ENCODE data around the gene TPRKB.

DNA sequence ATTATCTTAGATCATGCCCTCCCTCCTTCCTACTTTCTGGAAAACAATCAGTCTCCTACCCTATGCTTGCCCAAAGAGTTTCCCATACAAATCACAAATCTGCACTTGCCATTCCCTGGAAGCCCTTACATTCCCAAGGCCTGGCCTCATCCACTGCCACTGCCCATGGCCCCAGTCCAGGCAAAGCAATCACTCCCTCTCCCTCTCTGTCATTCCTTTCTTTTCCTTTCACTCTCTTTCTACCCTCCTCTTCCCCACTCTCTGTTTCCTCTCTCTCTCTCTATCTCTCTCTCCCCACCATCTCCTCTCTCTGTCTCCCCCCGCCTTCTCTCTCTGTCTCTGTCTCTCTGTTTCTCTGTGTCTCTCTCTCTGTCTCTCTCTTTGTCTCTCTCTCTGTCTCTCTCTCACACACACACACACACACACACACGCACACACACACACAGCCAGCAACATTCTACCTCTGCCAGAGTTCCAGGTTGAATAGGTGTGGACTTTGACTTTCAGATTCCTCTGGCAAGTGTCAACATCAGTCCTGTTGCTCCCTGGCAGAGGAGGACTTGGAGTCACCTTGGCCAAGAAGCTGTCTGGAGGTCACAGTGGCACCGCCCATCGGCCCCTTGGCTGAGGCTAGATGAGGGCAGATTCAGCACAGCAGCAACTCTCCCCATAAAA is 51.2 kb downstream of the TPRKB start:
- TF ChIP-seq, protein P1, sequence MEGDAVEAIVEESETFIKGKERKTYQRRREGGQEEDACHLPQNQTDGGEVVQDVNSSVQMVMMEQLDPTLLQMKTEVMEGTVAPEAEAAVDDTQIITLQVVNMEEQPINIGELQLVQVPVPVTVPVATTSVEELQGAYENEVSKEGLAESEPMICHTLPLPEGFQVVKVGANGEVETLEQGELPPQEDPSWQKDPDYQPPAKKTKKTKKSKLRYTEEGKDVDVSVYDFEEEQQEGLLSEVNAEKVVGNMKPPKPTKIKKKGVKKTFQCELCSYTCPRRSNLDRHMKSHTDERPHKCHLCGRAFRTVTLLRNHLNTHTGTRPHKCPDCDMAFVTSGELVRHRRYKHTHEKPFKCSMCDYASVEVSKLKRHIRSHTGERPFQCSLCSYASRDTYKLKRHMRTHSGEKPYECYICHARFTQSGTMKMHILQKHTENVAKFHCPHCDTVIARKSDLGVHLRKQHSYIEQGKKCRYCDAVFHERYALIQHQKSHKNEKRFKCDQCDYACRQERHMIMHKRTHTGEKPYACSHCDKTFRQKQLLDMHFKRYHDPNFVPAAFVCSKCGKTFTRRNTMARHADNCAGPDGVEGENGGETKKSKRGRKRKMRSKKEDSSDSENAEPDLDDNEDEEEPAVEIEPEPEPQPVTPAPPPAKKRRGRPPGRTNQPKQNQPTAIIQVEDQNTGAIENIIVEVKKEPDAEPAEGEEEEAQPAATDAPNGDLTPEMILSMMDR (IDR thresholded peaks at IDR 0.05): no peak
- no peak for TF ChIP-seq POLR2A (IDR thresholded peaks at IDR 0.05)

Measured in testis (tissue), 2 donors.